ENCODE results near the gene AP2A1. TPM values are rescaled to one million over a fixed set of nuclear protein-coding genes. Genes with fewer than 3 reads are reported as not detected.

Gene AP2A1
- total RNA-seq, 4 donors from 2014 or later, result 48.9 to 112 (median 57.9) TPM

GRCh38 chr19:49775742-49776370 is 9.1 kb downstream of the AP2A1 start:
- TF ChIP-seq, protein P1, sequence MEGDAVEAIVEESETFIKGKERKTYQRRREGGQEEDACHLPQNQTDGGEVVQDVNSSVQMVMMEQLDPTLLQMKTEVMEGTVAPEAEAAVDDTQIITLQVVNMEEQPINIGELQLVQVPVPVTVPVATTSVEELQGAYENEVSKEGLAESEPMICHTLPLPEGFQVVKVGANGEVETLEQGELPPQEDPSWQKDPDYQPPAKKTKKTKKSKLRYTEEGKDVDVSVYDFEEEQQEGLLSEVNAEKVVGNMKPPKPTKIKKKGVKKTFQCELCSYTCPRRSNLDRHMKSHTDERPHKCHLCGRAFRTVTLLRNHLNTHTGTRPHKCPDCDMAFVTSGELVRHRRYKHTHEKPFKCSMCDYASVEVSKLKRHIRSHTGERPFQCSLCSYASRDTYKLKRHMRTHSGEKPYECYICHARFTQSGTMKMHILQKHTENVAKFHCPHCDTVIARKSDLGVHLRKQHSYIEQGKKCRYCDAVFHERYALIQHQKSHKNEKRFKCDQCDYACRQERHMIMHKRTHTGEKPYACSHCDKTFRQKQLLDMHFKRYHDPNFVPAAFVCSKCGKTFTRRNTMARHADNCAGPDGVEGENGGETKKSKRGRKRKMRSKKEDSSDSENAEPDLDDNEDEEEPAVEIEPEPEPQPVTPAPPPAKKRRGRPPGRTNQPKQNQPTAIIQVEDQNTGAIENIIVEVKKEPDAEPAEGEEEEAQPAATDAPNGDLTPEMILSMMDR (IDR thresholded peaks at IDR 0.05; ENCODE audit: low read depth), result no peak

DNA sequence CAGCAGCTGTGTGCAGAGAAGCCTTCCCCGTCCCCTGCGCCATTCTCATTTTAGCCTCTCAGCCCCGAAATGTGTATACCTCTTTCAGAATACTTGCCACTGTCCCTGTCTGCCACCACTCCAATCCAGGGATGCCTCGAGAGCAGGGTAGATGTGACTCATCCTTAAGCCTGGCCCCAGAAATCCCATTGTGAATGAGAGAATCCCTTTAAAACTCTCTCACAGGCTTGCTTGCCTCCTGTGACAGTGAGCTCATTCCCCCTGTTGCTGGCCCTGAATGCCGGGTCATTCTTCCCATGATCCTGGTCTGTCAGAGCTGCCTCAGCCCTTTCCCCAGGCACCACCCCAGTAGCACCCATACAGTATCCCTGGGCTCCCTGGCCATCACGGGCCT is 9.6 kb downstream of the AP2A1 start:
- TF ChIP-seq, protein P1 (IDR thresholded peaks at IDR 0.05; ENCODE audit: low read depth), result no peak

DNA sequence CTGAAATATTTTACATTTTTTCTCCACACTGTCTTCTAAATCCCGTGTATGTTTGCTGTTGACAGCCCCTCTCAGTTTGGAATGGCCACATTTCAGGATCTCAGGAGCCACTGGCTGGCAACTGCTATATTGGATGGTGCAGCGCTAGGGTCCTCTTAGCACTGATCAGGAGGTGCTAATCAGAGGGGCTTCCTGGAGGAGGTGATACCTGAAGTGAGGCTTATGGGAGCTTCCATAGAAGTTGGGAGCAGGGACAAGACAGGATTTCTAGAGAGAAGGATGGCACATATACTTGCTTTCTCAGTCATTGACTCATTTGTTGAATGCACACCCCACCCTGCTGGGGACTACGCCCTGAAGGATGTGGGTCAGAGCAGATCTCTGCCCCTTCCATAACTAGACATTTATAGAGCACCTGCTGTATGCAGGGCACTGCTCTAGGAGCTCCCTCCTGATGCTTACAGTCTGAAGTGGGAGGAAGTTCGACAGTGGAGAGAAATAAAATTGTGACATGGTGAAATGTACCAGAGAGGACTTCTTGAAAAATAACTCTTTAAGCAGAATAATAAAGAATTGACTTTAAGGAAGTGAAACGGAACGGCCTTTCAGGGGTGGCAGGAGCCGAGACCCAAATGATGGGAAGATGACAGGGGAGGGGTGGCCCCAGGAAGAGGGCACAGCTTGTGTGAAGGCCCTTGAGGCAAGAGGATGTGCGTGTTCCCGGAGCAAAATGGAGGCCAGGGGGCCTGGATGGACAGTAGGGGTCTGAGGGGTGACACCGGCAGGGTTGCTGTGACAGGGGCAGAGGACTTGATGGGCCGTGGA is 13.1 kb downstream of the AP2A1 start:
- TF ChIP-seq, protein P1 (IDR thresholded peaks at IDR 0.05; ENCODE audit: low read depth), result no peak

DNA sequence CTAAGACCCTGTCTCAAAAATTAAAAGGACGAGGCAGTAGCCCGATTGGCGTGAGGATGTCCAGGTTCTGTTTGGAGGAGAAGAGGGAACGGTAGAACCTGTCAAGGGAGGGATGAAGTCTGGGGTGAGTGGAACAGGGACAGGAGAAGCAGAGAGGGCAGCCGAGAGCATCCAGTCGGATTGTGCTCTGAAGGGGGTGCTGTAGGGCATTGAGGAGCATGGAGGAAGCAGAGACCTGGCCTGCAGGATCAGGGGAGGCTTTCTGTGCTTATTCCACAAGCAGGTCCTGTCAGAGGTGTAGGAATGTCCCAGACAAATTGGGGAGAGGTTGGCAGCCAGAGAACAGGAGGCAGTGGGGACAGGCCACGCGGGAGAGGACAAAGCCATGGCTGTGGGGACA is 14.1 kb downstream of the AP2A1 start:
- TF ChIP-seq, protein P1 (IDR thresholded peaks at IDR 0.05; ENCODE audit: low read depth), result no peak

DNA sequence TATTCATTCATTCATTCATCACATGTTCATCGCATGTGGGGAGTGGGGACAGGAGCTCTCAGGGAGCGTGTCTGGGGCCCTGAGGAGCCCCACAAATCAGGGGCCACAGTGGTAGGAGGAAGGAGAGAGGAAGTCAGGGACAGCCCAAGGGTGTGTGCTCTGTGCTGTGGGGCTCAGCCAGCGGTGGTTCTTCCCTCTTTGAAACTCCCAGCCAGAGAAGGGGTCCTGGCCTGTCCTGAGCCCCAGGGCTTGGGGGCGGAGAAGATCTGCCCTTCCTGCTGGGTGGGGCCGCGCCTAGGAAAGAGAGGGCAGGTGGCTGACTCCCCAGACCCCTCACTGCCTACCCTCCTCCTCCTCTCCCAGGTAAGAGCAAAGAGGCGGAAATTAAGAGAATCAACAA is 14.6 kb downstream of the AP2A1 start:
- TF ChIP-seq, protein P1 (IDR thresholded peaks at IDR 0.05; ENCODE audit: low read depth), result no peak

DNA sequence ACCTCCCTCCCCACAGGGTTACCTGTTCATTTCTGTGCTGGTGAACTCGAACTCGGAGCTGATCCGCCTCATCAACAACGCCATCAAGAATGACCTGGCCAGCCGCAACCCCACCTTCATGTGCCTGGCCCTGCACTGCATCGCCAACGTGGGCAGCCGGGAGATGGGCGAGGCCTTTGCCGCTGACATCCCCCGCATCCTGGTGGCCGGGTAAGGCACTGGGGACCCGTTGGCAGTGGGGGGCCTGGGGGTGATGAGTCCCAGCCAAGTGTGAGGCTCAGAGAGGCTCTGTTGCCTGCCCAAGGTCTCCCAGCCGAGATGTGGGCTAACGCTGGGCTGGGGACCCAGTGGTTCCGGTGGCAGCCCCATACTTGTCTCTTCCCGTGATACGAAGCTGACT is 15.7 kb downstream of the AP2A1 start:
- TF ChIP-seq, protein P1 (IDR thresholded peaks at IDR 0.05; ENCODE audit: low read depth), result no peak

GRCh38 chr19:49786376-49786820 is 19.6 kb downstream of the AP2A1 start:
- TF ChIP-seq, protein P1 (IDR thresholded peaks at IDR 0.05; ENCODE audit: low read depth), result no peak
